ENCODE data around the gene RNASEH2B. TPM values are rescaled to one million over a fixed set of nuclear protein-coding genes. Genes with fewer than 3 reads are reported as not detected.

The RNASEH2B gene
- total RNA-seq, result 27.5 and 29.2 TPM in 2 replicates
- polyA plus RNA-seq, result 21.1 and 33.1 TPM in 2 replicates

GRCh38 chr13:50909605-50910484 lies at the start of gene RNASEH2B:
RNASEH2B (plus strand) TSS chr13:50909791; CDS start chr13:50910077, 286 bp downstream.
- Histone ChIP-seq H3K4me1 (ENCODE audit: low read depth) (peaks cover 29% of the 10 kb centered on the region), H3K27ac (peak within 1 kb of the TSS; percentile 47), H3K9me3 (ENCODE audit: low read depth) (no peaks in the 10 kb centered on the region), H3K27me3 (no peaks in the 10 kb centered on the region), H3K36me3 (no peaks in the 10 kb centered on the region), H3K4me3 (peak within 1 kb of the TSS; percentile 66)
- no peak for TF ChIP-seq CTCF (IDR thresholded peaks at IDR 0.05; ENCODE audit: low read depth, low read length)
- DNase-seq (ENCODE audit: low read depth in 1 of 2, low spot score in 1 of 2), result peak; percentile 79 to 81

- no peaks in the 10 kb centered on the region for H3K9me3 ChIP-seq (ENCODE audit: low read depth)
- no peaks in the 10 kb centered on the region for H3K27me3 ChIP-seq
- DNase-seq (ENCODE audit: low read depth in 1 of 2, low spot score in 1 of 2), result no peak
- no peaks in the 10 kb centered on the region for H3K36me3 ChIP-seq
- H3K4me3 ChIP-seq, result no peak overlapping the region
- no peak for TF ChIP-seq CTCF (IDR thresholded peaks at IDR 0.05; ENCODE audit: low read depth, low read length)
- H3K4me1 ChIP-seq (ENCODE audit: low read depth), result no peaks in the 10 kb centered on the region
- H3K27ac ChIP-seq, result no peak overlapping the region
Observed at GRCh38 chr13:50864492-50864891, 45.1 kb upstream of the RNASEH2B start.

- Histone ChIP-seq H3K27ac (no peak overlapping the region), H3K9me3 (ENCODE audit: low read depth) (no peaks in the 10 kb centered on the region), H3K4me3 (no peak overlapping the region), H3K4me1 (ENCODE audit: low read depth) (no peaks in the 10 kb centered on the region), H3K36me3 (no peaks in the 10 kb centered on the region), H3K27me3 (no peaks in the 10 kb centered on the region)
- TF ChIP-seq CTCF (IDR thresholded peaks at IDR 0.05; ENCODE audit: low read depth, low read length), result no peak
- DNase-seq (ENCODE audit: low read depth in 1 of 2, low spot score in 1 of 2), result no peak
Observed at GRCh38 chr13:50866817-50867636, 42.6 kb upstream of the RNASEH2B start.

- H3K4me3 ChIP-seq, result no peak overlapping the region
- H3K27ac ChIP-seq, result no peak overlapping the region
- H3K9me3 ChIP-seq (ENCODE audit: low read depth), result no peaks in the 10 kb centered on the region
- no peak for TF ChIP-seq CTCF (IDR thresholded peaks at IDR 0.05; ENCODE audit: low read depth, low read length)
- DNase-seq (ENCODE audit: low read depth in 1 of 2, low spot score in 1 of 2), result no peak
- H3K36me3 ChIP-seq, result no peaks in the 10 kb centered on the region
- no peaks in the 10 kb centered on the region for H3K27me3 ChIP-seq
- no peaks in the 10 kb centered on the region for H3K4me1 ChIP-seq (ENCODE audit: low read depth)
Observed at GRCh38 chr13:50867637-50867945, 42.0 kb upstream of the RNASEH2B start.

- H3K36me3 ChIP-seq, result no peaks in the 10 kb centered on the region
- H3K27ac ChIP-seq, result no peak overlapping the region
- DNase-seq (ENCODE audit: low read depth in 1 of 2, low spot score in 1 of 2), result no peak
- H3K9me3 ChIP-seq (ENCODE audit: low read depth), result no peaks in the 10 kb centered on the region
- TF ChIP-seq CTCF (IDR thresholded peaks at IDR 0.05; ENCODE audit: low read depth, low read length), result no peak
- peaks cover 9% of the 10 kb centered on the region for H3K4me1 ChIP-seq (ENCODE audit: low read depth)
- no peak overlapping the region for H3K4me3 ChIP-seq
- H3K27me3 ChIP-seq, result no peaks in the 10 kb centered on the region
Observed at GRCh38 chr13:50871405-50871804, 38.2 kb upstream of the RNASEH2B start.

Measured in cardiac muscle cell (in vitro differentiated cells and primary cell).